GM12874 (cell line): ENCODE data around the gene MTHFD1L.

Experiments used
- CTCF ChIP-seq: IDR thresholded peaks from 2 replicates; pipeline ENCODE4 v1.5.1; 2011; ENCODE audit warnings: low read depth, mild to moderate bottlenecking, control low read depth, low read length, moderate library complexity; ENCODE audit not compliant: insufficient read depth

Gene MTHFD1L

GRCh38 chr6:150999107-150999506 lies 133.6 kb downstream of the MTHFD1L start:
- no peak for TF ChIP-seq CTCF

DNA sequence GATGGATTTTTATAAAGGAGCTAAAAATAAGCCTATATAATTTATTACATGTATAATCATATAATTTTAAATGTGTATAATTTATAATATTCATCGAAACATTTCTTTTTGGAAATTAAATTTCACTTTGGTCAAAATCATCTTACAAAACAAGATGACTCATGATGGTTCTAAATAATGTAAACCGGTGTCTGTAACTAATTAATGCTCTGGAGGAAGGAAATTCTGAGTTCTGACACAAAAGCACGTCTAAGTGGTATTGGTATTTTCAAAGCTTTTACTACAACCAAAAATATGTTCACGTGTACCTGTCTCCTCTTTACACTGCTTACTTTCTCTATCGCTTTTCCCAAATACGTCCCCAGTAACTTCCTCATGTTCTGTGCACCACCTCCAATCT lies 134.1 kb downstream of the MTHFD1L start:
- no peak for TF ChIP-seq CTCF

DNA sequence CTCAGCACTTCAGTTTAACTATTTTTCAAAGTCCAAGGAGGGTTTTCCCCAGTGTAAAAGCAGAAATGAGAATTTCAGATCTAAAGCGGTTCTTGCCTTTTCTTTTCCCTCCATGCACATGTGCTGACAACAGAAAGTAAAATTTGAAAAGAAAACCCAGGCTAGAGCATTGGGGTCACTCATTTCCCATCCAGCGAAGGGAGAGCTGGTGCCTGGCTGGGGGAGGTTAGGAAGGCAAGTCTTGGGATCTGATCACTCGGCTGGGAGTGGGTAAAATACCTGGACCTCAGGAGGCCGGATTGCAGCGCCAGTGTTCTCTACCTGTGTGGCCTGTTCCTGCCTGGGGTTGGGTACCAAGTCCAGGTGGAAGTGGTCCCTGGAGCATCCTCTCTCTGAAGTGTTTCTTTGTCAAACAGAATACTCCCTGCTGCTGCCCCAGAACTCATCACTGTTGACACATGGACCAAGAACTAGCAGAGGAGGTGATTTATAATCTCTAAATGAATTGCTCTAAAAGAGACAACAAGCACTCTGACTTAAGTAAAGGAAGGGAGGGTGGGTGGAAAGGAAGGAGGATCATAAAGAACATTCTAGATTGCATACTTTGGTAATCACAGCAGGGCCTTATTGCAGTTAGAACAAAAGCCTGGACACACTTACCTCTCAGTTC lies 136.0 kb downstream of the MTHFD1L start:
- no peak for TF ChIP-seq CTCF

DNA sequence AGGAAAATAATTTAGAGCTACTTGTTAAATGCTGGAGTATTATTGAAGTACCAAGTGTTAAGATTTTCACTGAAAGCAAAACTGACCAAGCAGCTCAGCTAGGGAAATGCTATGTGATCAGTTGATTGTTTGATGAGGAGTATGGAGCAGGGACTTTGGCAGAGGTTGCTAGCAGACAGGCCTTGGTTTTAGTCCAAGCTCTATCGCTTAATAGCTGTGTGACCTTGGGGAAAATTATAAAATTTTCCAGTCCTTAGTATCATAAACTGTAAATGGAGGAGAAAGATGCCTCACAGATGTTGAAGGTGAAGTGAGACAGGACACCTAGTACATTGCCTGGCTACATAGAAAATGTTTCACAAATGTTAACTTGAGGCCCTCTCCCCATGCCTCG lies 136.6 kb downstream of the MTHFD1L start:
- TF ChIP-seq CTCF, result no peak

DNA sequence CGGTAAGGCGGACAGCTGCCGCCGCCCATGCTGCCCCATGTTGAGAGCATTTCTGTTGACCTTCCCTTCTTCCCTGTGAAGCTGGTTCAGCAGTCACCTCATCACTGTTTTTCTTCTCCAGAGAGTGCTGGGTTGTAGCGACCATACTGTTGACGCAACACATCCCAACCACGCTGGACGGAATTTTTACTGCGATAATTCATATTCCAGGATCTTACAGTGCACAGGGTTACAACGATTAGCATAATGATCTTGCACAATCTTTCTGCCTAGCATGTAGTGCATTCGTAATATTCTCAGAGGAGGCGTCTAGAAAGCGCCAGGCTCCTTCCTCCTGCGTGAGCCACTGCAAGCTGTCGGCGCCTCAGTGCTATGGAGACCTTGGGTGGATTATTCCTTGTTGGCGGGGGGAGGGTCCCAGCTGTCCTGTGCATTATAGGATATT lies 137.0 kb downstream of the MTHFD1L start:
- no peak for TF ChIP-seq CTCF

DNA sequence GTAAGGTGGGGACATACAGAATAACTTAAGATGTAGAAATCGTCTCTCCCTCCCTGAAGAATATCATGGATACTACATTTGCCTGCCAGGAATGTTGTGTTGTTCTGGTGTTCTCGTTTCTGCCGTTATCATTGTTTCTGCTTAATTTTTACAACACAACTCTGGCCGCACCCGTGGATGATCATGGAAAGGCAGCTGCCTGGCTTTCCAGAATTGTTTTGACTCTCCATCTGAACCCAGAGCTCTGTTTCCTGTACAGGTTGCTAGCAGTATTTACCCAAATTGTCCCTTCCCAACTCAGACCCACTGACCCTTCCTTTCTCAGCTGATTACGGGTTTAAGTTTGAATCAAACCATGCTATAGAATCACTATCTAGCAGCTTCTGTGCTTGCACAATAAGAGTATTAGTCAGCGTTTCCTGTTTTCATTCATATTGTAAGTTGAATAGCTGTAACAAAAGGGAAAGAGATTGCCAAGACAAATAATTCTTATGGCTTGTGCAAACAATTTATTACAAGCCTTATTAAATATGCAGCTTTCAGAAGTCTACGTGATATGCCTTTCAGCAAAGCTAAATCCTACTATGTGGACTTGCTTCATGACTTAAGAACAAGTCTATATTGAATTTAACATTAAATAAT lies 139.0 kb downstream of the MTHFD1L start:
- no peak for TF ChIP-seq CTCF

DNA sequence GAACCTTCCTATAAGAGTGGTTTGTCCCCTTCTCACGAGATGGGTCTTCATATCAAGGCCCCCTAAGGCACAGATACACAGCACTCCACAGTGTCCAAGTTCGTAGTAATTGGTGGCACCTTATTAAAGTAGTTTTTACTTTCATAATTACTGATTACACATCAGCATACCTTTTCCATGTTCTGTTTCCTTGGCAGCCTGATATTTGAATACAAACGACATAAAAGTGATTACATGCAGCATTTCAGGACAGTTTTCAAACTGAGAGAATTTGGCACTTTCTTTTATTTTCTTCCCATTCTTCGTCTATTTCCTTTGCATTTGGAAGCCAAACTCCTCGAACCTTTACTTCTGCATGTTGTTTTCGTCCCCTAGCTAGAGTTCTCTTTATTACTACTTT lies 139.7 kb downstream of the MTHFD1L start:
- no peak for TF ChIP-seq CTCF
